HT1080 (cell line): Measurements from ENCODE around the gene APIP. TPM values are rescaled to one million over a fixed set of nuclear protein-coding genes. Genes with fewer than 3 reads are reported as not detected.

Experiments
- DNase-seq: peaks from one replicate; pipeline ENCODE4 v3.0.0-alpha.2; 2015; ENCODE audit warnings: low read depth
- small RNA-seq: library from RNA; depleted of rRNA; stranded (forward); fragments of <200 nt; gene quantifications from one replicate; pipeline ENCODE3, GENCODE V24; 2014
- total RNA-seq: library from RNA; depleted of rRNA; stranded (reverse); fragments of >200 nt; shearing (Covaris generic); gene quantifications from 2 replicates; pipeline ENCODE4 v1.2.3, GENCODE V29; 2014; rRNA removed

The APIP gene
- total RNA-seq, 1 experiment from 2014 or later, result 35.4 TPM

- no peak for DNase-seq
Observed at GRCh38 chr11:34844463-34845112, 71.6 kb downstream of the APIP start.

GRCh38 chr11:34843271-34843670, 72.9 kb downstream of the APIP start:
- DNase-seq, result no peak

- DNase-seq, result peak; percentile 49
Observed at GRCh38 chr11:34840736-34841386, 75.3 kb downstream of the APIP start.

GRCh38 chr11:34839969-34840368, 76.2 kb downstream of the APIP start:
- DNase-seq, result no peak

GRCh38 chr11:34836958-34837856, 79.0 kb downstream of the APIP start:
- peak; percentile 37 for DNase-seq

GRCh38 chr11:34833602-34834001, 82.6 kb downstream of the APIP start:
- no peak for DNase-seq

Small RNAs within 50 kb of the gene (small RNA-seq; reads per million reads assigned to genes)
- not detected for gene MIR1343

Other genes with a start within 250 kb of the APIP start
- gene PDHX, start 239 bp upstream of the APIP start, total RNA-seq, result 27.2 and 37.9 TPM in 2 replicates
- 190 and 492 TPM in 2 replicates for gene CD44, start 222.8 kb upstream of the APIP start, total RNA-seq